GM18868 (cell line): ENCODE results near the gene KRT1.

ENCODE experiments used
- ATAC-seq: cut with Tn5 transposase; IDR thresholded peaks from one replicate; pipeline ENCODE4 v1.9.1; 2021; ENCODE audit warnings: mild to moderate bottlenecking, moderate library complexity; ENCODE audit not compliant: unreplicated experiment

Gene KRT1

DNA sequence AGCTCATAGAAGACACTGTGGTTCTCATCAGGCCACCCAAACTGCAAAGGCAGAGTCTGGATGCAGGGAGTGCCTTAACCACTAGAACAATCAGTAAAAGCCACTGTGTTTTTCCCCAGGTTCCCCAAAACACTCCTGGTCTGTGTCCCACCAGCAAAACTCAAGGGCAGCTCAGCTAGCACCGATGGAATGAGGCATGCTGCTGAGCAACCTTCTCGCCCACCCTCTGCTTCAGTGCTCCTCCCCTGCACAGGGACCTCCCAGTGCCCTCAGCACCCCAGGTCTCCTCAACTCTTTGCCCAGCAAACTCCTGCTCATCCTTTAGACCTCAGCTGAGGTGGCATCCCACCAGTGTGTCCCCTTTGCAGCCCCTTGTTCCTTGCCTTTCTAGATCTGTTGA, 19.2 kb upstream of the KRT1 start:
- no peak for ATAC-seq

DNA sequence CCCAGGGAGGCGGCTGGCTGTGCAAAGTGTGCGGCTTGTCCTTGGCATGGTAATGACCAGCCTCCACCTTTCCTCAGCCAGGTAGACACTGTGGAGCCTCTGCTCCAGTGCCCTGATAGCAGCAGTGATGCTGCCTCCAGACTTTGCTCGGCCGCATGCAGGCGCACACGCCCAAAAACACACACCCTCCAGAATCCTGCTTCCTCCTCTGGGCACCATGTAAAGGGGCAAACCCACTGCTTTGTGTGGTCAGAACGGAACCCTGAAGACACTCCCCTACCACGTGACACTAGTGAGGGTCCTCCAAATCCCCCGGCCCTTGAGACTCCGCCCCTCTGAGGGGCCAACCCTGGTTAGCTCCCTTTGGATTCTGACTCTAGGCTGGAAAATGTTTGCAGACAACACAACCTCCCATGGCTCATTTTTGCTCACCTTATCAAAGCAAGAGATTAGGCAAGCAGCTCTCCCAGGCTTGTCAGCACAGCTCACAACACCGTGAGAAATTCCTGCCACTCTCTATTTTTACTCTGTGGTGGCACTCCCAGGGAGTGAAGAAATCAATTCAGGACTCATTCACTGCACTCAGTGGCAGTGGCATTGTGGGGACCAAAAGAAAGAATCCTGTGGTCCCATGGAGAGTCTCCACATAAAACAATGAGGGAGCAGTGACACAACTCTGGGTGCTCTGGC, 18.6 kb upstream of the KRT1 start:
- no peak for ATAC-seq

- ATAC-seq, result no peak
These were observed 16.9 kb upstream of the KRT1 start for GRCh38 chr12:52697058-52697582.

DNA sequence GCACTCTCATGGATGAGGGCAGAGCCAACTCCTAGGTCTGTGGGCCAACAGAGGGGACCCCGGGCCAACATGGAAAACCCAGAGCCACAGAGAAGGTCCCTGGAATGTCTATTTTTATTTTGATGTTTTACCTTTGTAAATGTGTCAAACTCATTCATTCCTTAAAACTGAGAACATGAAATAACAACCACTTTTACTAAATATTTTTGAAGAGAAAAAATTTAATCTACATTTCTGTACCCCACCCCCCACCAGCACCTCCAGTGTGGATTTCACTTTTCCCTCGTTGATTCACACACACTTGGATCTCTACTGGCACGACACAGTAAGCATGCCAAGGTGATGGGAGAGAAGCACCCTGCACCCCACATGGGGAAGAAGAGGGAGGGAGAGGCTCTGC, 16.4 kb upstream of the KRT1 start:
- ATAC-seq, result no peak

DNA sequence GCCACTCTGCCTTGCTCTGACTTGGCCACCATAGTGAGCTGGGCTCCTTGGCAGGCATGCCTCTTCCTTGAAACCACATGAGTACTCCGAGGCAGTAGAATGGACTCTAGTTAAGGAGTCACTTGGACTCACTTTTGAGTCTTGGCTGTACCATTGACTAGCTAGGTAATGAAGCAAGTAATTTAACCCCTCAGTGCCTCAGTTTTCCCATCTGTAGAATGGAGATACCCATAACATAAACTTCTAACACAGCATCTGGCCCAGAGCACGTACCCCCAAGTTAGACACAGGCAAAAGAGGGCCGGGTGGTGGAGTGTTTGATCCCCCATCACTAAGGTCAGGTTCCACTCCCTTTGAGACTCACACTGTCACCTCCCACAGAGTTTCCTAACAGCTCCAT, 14.8 kb upstream of the KRT1 start:
- no peak for ATAC-seq

DNA sequence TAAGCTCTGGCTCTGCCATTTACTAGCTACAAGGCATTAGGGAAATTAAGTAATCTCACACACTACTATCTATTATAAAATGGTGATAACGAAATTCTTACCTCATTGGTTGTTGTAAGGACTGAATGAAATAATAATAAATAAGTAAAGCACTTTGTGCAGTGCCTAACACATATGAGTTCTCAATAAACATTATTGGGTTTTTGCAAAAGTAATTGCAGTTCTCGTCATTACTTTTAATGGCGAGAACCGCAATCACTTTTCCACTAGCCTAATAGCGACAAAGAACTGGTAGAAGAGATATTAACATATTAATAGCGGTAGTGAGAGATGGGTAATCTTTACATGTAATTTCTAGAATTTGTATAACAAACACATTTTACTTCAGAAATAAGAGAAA, 13.9 kb upstream of the KRT1 start:
- ATAC-seq, result no peak

DNA sequence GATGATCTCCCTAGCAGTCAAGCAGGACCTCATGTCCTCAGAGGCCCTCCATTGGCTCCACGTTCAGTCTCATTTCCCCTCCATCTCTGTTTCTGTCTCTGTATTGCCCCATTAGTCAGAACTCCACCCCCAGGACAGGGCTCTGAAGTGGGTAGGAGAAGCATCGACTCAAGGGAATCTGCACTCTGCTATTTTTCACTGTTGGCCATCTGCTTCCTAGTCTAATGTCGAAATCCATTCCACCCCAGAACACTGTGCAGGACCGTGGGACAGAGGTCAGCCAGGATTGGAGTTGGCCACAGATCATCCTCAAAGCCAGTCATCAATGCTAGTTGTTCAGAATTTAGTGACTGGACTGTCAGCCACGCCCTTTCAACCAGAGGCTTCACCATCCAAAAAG, 13.1 kb upstream of the KRT1 start:
- ATAC-seq, result no peak

- no peak for ATAC-seq
These were observed 12.0 kb upstream of the KRT1 start for GRCh38 chr12:52692254-52692653.

GRCh38 chr12:52691841-52692150, 11.6 kb upstream of the KRT1 start:
- no peak for ATAC-seq

- ATAC-seq, result no peak
These were observed 11.1 kb upstream of the KRT1 start for GRCh38 chr12:52691076-52691840.

DNA sequence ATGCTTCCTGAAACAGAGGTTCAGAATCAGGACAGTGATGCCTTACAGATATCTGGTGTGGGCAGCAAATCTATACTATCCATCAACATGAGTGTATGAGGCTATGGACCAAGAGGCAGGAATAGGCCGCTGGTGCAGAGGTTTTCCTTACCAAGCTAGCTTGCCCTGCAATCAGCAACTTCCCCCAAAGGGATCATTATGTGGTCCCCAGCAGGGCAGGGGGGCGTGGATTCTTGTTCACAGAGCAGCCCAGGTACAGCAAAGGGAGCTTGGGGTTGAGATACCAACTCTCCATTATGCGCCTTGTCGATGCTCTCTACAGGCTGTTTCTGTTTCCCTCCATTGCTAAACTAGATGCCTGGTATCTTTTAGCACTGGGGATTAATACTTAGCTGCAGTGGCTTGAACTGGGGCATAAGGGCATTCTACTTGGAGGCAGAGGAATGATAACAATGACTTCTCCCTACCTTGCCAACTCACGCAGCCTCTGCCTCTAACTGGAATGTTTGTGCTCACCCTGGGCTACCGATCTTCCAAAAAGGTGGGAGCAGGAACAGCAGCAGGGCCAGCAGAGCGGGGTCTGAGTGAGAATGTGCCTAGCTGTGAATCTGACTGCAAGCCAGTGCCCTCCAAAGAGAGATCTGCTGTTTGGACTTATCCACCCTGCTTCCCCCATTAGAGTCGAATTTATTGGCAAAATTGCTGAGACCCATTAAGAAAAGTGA, 10.3 kb upstream of the KRT1 start:
- no peak for ATAC-seq

- no peak for ATAC-seq
These were observed 9.7 kb upstream of the KRT1 start for GRCh38 chr12:52689936-52690335.

GRCh38 chr12:52689239-52689638, 9.0 kb upstream of the KRT1 start:
- ATAC-seq, result no peak

GRCh38 chr12:52688481-52688880, 8.3 kb upstream of the KRT1 start:
- ATAC-seq, result no peak

- ATAC-seq, result no peak
These were observed 7.5 kb upstream of the KRT1 start for GRCh38 chr12:52687497-52688385.

GRCh38 chr12:52686756-52687487, 6.7 kb upstream of the KRT1 start:
- no peak for ATAC-seq

GRCh38 chr12:52686063-52686462, 5.9 kb upstream of the KRT1 start:
- ATAC-seq, result no peak

- ATAC-seq, result no peak
These were observed 5.2 kb upstream of the KRT1 start for GRCh38 chr12:52685406-52685890.

GRCh38 chr12:52684431-52684830, 4.2 kb upstream of the KRT1 start:
- no peak for ATAC-seq
